ENCODE results near the gene DENND2A. TPM values are rescaled to one million over a fixed set of nuclear protein-coding genes. Genes with fewer than 3 reads are reported as not detected.
A peak's percentile ranks its signal among the peaks of the same experiment; 100 is the strongest.

DENND2A gene
- total and polyA plus RNA-seq, 2 of the 4 experiments (the other 2 are of a cell fraction) = 7.5 to 10.3 TPM

DNA sequence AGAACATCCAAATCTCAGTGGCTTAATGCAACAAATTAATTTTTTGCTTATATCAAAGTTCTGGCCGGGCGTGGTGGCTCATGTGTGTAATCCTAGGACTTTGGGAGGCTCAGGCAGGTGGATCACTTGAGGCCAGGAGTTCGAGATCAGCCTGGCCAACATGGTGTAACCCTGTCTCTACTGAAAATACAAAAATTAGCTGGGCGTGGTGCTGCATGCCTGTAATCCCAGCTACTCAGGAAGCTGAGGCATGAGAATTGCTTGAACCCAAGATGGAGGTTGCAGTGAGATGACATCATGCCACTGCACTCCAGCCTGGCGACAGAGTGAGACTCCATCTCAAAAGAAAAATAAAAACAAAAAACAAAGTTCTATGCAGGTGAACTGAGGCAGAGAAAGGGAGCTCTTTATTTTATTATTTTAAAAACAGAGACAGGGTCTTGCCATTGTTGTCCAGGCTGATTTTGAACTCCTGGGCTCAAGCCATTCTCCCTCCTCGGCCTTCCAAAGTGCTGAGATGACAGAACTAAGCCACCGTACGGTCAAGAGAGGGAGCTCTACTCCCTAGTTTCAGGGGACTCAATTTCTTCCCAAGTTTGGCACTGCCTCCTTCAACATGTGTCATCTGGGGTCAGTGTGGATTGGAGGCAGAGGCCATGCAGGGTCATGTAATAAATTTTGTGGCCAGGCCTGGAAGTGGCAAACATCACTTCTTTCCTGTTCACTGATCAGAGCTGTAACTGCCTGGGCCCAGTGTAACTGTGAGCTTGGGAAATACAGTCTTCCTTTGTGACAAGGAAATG lies 34.5 kb upstream of the DENND2A start:
- Histone ChIP-seq H2BK15ac (ENCODE audit: low read depth, low read length) (no peak overlapping the region), H4K91ac (ENCODE audit: insufficient read depth, low read depth, low read length) (no peak overlapping the region), H3K79me1 (ENCODE audit: low read depth in 1 of 2, low read length in 2 of 2) (peaks cover 4 to 6% of the 10 kb centered on the region in 2 experiments; a peak in 1 of 4 replicates), H3K27me3 (ENCODE audit: control insufficient read depth, insufficient read depth, low read length) (peaks cover 6% of the 10 kb centered on the region; the same call in 1 of the 2 replicates), H2BK120ac (ENCODE audit: low read depth, low read length) (no peak overlapping the region), H3K56ac (ENCODE audit: extremely low read depth, insufficient read depth, low read length) (no peak overlapping the region), H2AK5ac (ENCODE audit: low read depth, low read length) (no peak overlapping the region), H2AFZ (replicated peaks; ENCODE audit: low read length, poor library complexity) (no peak overlapping the region), H3K4me1 (ENCODE audit: control insufficient read depth, insufficient read depth, low read length) (0 out of 2 replicates have a peak, but pooled peaks cover 2% of the 10 kb centered on the region), H4K20me1 (ENCODE audit: insufficient read depth, low read length) (no peaks in the 10 kb centered on the region), H3K4ac (ENCODE audit: low read depth, low read length) (no peak overlapping the region), H3K9ac (ENCODE audit: low read depth, low read length) (no peak overlapping the region), H3K14ac (replicated peaks; ENCODE audit: low read depth, low read length) (no peak overlapping the region), H2AK9ac (replicated peaks; ENCODE audit: low read depth, low read length, poor library complexity) (no peak overlapping the region), H2BK5ac (ENCODE audit: low read depth, low read length, poor library complexity, severe bottlenecking) (no peak overlapping the region), H4K8ac (ENCODE audit: low read depth in 2 of 2, low read length in 2 of 2) (no peak overlapping the region), H3K36me3 (ENCODE audit: control insufficient read depth, insufficient read depth, low read length) (0 out of 2 replicates have a peak, but pooled peaks cover 2% of the 10 kb centered on the region), H3K4me3 (ENCODE audit: insufficient read depth, low read depth, low read length) (no peak overlapping the region), H4K5ac (ENCODE audit: low read depth, low read length) (no peak overlapping the region), H3K9me1 (ENCODE audit: insufficient read depth, low read length) (peaks cover 4% of the 10 kb centered on the region; the same call in 1 of the 2 replicates), H3K9me3 (ENCODE audit: control insufficient read depth, insufficient read depth, low read length) (no peaks in the 10 kb centered on the region), H3K27ac (ENCODE audit: insufficient read depth, low read length) (no peak overlapping the region), H3K23ac (ENCODE audit: low read depth, low read length) (no peak overlapping the region), H3K18ac (ENCODE audit: low read depth, low read length) (no peak overlapping the region), H2BK20ac (ENCODE audit: low read depth, low read length) (no peak overlapping the region), H3K4me2 (ENCODE audit: low read depth, low read length) (no peak overlapping the region)
- in situ Hi-C loops (cut with MboI; ENCODE audit: low sequenced_read_pairs) (no loop called here), dilution Hi-C loops (cut with HindIII; ENCODE audit: low sequenced_read_pairs, unreplicated experiment) (no loop called here), intact Hi-C loops (cut with micrococcal nuclease) (loop anchor here (1.0 to 5.0 kb wide), 3 partner anchors 339 to 977 kb away; partner anchors contain the start of gene MRPS33)
- DNase-seq (peak; percentile 57), ATAC-seq (ENCODE audit: low read depth) (peak; percentile 40)
- POLR2A ChIA-PET (ENCODE audit: unreplicated experiment) = no interaction called here
- CTCF ChIA-PET = interaction anchor here (0.6 to 1.2 kb wide), 2 partner anchors 337 to 863 kb away, joined by 3 to 7 read pairs; no protein-coding TSS in a partner anchor
- BruUV-seq (replicated peaks) = no TSS peak
- WGBS, 2 experiments (ENCODE audit: extremely low coverage in 2 of 2, insufficient read length in 1 of 2) = 95% methylated on average over 4 of the region's 8 CpGs; no CpG with 5 or more reads in 1 of the 2 experiments
- TF ChIP-seq CEBPB (IDR thresholded peaks at IDR 0.05; ENCODE audit: low read depth, low read length) (no peak), CTCF (conservative IDR thresholded peaks at IDR 0.05; ENCODE audit: low read depth, low read length) (peak; percentile 52), MAFK (IDR thresholded peaks at IDR 0.05; ENCODE audit: low read depth, low read length) (peak; percentile 86), MXI1 (IDR thresholded peaks at IDR 0.05; ENCODE audit: borderline replicate concordance, low read depth, low read length) (no peak), RCOR1 (IDR thresholded peaks at IDR 0.05; ENCODE audit: insufficient replicate concordance, low read length) (no peak), SMC3 (IDR thresholded peaks at IDR 0.05; ENCODE audit: low read depth, low read length) (peak; percentile 25; the same call in 1 of the 2 replicates), MAZ (IDR thresholded peaks at IDR 0.05; ENCODE audit: borderline replicate concordance, low read depth, low read length) (no peak), RAD21 (IDR thresholded peaks at IDR 0.05; ENCODE audit: low read length) (peak; percentile 57)
- TF ChIP-seq, protein P1, sequence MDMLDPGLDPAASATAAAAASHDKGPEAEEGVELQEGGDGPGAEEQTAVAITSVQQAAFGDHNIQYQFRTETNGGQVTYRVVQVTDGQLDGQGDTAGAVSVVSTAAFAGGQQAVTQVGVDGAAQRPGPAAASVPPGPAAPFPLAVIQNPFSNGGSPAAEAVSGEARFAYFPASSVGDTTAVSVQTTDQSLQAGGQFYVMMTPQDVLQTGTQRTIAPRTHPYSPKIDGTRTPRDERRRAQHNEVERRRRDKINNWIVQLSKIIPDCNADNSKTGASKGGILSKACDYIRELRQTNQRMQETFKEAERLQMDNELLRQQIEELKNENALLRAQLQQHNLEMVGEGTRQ (IDR thresholded peaks at IDR 0.05; ENCODE audit: low read depth, low read length) = no peak

Data from IMR-90 (cell line).